Osteoblast (primary cell): Measurements from ENCODE around the gene OR2Y1. TPM values are rescaled to one million over a fixed set of nuclear protein-coding genes. Genes with fewer than 3 reads are reported as not detected.
A peak's percentile ranks its signal among the peaks of the same experiment; 100 is the strongest.

ENCODE experiments used
- DNase-seq: peaks from one replicate; pipeline ENCODE4 v3.0.0; 2011; ENCODE audit warnings: low spot score, mixed read lengths; ENCODE audit not compliant: insufficient read length; ENCODE audit errors: missing footprints
- H2AFZ ChIP-seq: 2 replicates; pipeline ENCODE4 v1.6.0; 2011; ENCODE audit warnings: mild to moderate bottlenecking, low read length
- H3K27ac ChIP-seq: 2 replicates; pipeline ENCODE4 v1.5.1; 2011; ENCODE audit warnings: mild to moderate bottlenecking, low read depth, low read length, moderate library complexity
- H3K27me3 ChIP-seq: 2 replicates; pipeline ENCODE4 v1.6.0; 2012; ENCODE audit warnings: mild to moderate bottlenecking, control low read depth, inconsistent platforms, low read length, moderate library complexity; ENCODE audit not compliant: insufficient read depth
- H3K36me3 ChIP-seq: 2 replicates; pipeline ENCODE4 v1.5.1; 2011; ENCODE audit warnings: mild to moderate bottlenecking, low read length, control low read depth, moderate library complexity; ENCODE audit not compliant: insufficient read depth
- H3K4me1 ChIP-seq: 2 replicates; pipeline ENCODE4 v1.5.1; 2011; ENCODE audit warnings: mild to moderate bottlenecking, low read length, control low read depth, moderate library complexity; ENCODE audit not compliant: insufficient read depth
- H3K4me2 ChIP-seq: 2 replicates; pipeline ENCODE4 v1.6.0; 2011; ENCODE audit warnings: mild to moderate bottlenecking, low read length; ENCODE audit not compliant: insufficient read depth
- H3K4me3 ChIP-seq: fragments of 200-600 bp; sonication (generic); 3 replicates; pipeline ENCODE4 v1.5.1; 2012; ENCODE audit warnings: mild to moderate bottlenecking, low read length, inconsistent platforms; ENCODE audit not compliant: insufficient read depth
- H3K79me2 ChIP-seq: 2 replicates; pipeline ENCODE4 v1.6.0; 2012; ENCODE audit warnings: mild to moderate bottlenecking, low read length, control low read depth, inconsistent platforms; ENCODE audit not compliant: insufficient read depth
- H3K9me3 ChIP-seq: 2 replicates; pipeline ENCODE4 v1.5.1; 2011; ENCODE audit warnings: low read depth, low read length, control low read depth
- H4K20me1 ChIP-seq: 2 replicates; pipeline ENCODE4 v1.6.0; 2012; ENCODE audit warnings: mild to moderate bottlenecking, low read length, control low read depth; ENCODE audit not compliant: insufficient read depth
- CTCF ChIP-seq: IDR thresholded peaks from 2 replicates; pipeline ENCODE4 v1.5.1; 2011; ENCODE audit warnings: mild to moderate bottlenecking, low read depth, low read length, moderate library complexity; ENCODE audit errors: extremely low read depth
- total RNA-seq: library from RNA; depleted of rRNA; stranded (reverse); fragments of >200 nt; gene quantifications from 2 replicates; pipeline ENCODE4 v1.2.3, GENCODE V29; 2012

OR2Y1 gene
- total RNA-seq, 1 donor = not detected

GRCh38 chr5:180785794-180786221 is 46.0 kb upstream of the OR2Y1 start:
- no peak for TF ChIP-seq CTCF
- H3K27me3 ChIP-seq = no peaks in the 10 kb centered on the region
- peak; percentile 84 for DNase-seq
- peaks cover 30% of the 10 kb centered on the region for H3K4me1 ChIP-seq
- peaks cover 14% of the 10 kb centered on the region for H3K36me3 ChIP-seq
- H3K79me2 ChIP-seq = peaks cover 41% of the 10 kb centered on the region
- peaks cover 12% of the 10 kb centered on the region for H4K20me1 ChIP-seq
- no peaks in the 10 kb centered on the region for H3K9me3 ChIP-seq
- peak overlapping the region; percentile 20 for H2AFZ ChIP-seq
- peak overlapping the region; percentile 93 for H3K27ac ChIP-seq
- H3K4me2 ChIP-seq = peak overlapping the region; percentile 67
- H3K4me3 ChIP-seq = peak overlapping the region; percentile 51

- H3K4me2 ChIP-seq = peak overlapping the region; percentile 67
- peak overlapping the region; percentile 17 for H2AFZ ChIP-seq
- DNase-seq = peak; percentile 90
- peaks cover 10% of the 10 kb centered on the region for H4K20me1 ChIP-seq
- H3K36me3 ChIP-seq = peaks cover 14% of the 10 kb centered on the region
- peaks cover 35% of the 10 kb centered on the region for H3K79me2 ChIP-seq
- H3K27ac ChIP-seq = peak overlapping the region; percentile 93
- no peaks in the 10 kb centered on the region for H3K27me3 ChIP-seq
- H3K9me3 ChIP-seq = no peaks in the 10 kb centered on the region
- peaks cover 30% of the 10 kb centered on the region for H3K4me1 ChIP-seq
- TF ChIP-seq CTCF = no peak
- H3K4me3 ChIP-seq = peak overlapping the region; percentile 51
Measured at GRCh38 chr5:180785121-180785781, 45.4 kb upstream of the OR2Y1 start.

- Histone ChIP-seq H3K4me2 (peak overlapping the region; percentile 67), H2AFZ (no peak overlapping the region)
Measured at GRCh38 chr5:180784497-180785097, 44.7 kb upstream of the OR2Y1 start.

More at GRCh38 chr5:180784497-180785097, 44.7 kb upstream of the OR2Y1 start:
- Histone ChIP-seq H3K4me1 (peaks cover 30% of the 10 kb centered on the region), H3K9me3 (no peaks in the 10 kb centered on the region), H3K36me3 (peaks cover 7% of the 10 kb centered on the region), H3K27me3 (no peaks in the 10 kb centered on the region), H4K20me1 (peaks cover 4% of the 10 kb centered on the region), H3K27ac (peak overlapping the region; percentile 93), H3K79me2 (peaks cover 29% of the 10 kb centered on the region), H3K4me3 (no peak overlapping the region)
- peak; percentile 91 for DNase-seq
- TF ChIP-seq CTCF = peak; percentile 90
